ENCODE results near the gene CFAP46.
"Not testable (repeated sequence)": the region's sequence is repeated elsewhere in the genome, so short reads cannot be mapped to it uniquely, and the experiment has no call there.

Gene CFAP46

GRCh38 chr10:132975831-132976682 lies 33.7 kb upstream of the CFAP46 start:
- no peak for DNase-seq (ENCODE audit: low read depth in 1 of 2, low spot score in 1 of 2)
- no peak for TF ChIP-seq JUND (IDR thresholded peaks at IDR 0.05; ENCODE audit: low read depth)
- in situ Hi-C loops (cut with HindIII; ENCODE audit: low pct_unique_long_range_greater_than_20kb, low sequenced_read_pairs), result no loop called here

DNA sequence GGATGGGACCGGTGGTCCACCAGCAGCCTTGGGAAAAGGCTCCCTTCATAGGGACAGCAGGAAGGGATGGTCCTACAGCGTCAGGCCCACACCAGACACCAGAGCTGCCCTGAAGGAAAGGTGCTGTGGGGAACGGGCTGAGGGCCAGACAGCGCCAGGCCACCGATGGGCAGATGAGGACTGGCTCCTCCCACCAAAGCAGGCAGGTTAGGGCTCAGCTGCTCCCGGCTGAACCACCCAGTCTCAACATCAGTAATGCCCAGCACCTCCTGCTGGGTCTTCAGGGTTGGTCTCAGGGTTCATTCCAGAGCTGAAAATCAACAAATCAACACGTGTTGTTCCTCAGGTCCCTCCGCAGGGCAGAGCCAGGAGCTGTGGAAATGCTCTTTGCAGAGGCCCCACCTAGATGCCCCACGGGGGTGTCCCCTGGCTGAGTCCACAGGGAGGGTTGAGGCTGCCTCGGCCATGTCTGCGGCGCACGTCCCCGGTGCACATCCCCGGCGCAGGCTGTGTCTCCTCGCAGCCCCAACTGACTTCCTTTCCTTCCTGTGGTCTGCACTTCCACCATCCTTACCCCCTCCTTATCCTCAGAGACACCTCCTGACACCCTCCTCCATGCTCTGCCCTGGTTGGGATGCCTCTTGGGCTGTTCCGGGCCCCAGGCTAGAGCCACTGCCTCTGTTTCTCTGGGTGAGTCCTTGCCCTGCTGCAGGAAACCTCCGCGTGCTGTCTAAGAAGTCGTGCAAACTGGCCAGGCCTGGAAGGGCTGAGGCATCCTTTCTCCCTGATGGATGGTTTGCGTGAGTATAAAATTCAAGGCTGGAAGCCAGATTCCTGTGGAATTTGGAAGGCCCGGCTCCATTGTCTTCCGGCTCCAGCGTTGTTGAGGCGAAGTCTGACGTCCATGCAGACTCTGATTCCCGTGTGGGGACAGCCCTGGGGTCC lies 32.8 kb upstream of the CFAP46 start:
- in situ Hi-C loops (cut with HindIII; ENCODE audit: low pct_unique_long_range_greater_than_20kb, low sequenced_read_pairs), result no loop called here
- DNase-seq (ENCODE audit: low read depth in 1 of 2, low spot score in 1 of 2), result no peak
- TF ChIP-seq JUND (IDR thresholded peaks at IDR 0.05; ENCODE audit: low read depth), result no peak

DNA sequence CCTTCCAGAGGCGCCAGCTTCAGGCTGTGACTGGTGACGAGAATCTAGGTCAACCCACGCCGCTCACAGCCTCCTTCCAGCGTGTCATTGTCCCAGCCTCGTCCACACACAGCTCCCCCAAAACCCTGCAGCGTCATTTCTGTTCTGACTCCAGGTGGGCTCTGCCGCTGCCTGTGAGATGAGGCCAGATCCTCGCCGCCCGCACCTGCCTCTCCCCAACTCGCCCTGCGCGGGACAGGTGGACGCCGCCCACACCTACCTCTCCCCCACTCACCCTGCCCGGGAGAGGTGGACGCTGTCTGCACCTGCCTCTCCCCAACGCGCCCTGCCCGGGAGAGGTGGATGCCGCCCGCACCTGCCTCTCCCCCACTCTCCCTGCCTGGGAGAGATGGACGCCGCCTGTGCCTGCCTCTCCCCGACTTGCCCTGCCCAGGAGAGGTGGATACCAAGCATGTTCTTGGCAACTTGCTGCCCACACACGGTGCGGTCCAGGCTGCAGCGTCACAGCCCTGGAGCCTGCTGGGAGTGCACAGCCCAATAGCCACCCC lies 32.0 kb upstream of the CFAP46 start:
- in situ Hi-C loops (cut with HindIII; ENCODE audit: low pct_unique_long_range_greater_than_20kb, low sequenced_read_pairs), result no loop called here
- DNase-seq (ENCODE audit: low read depth in 1 of 2, low spot score in 1 of 2), result no peak
- no peak for TF ChIP-seq JUND (IDR thresholded peaks at IDR 0.05; ENCODE audit: low read depth)

- TF ChIP-seq JUND (IDR thresholded peaks at IDR 0.05; ENCODE audit: low read depth), result no peak
- no peak for DNase-seq (ENCODE audit: low read depth in 1 of 2, low spot score in 1 of 2)
- in situ Hi-C loops (cut with HindIII; ENCODE audit: low pct_unique_long_range_greater_than_20kb, low sequenced_read_pairs), result no loop called here
Measured at GRCh38 chr10:132973903-132974241, 31.5 kb upstream of the CFAP46 start.

DNA sequence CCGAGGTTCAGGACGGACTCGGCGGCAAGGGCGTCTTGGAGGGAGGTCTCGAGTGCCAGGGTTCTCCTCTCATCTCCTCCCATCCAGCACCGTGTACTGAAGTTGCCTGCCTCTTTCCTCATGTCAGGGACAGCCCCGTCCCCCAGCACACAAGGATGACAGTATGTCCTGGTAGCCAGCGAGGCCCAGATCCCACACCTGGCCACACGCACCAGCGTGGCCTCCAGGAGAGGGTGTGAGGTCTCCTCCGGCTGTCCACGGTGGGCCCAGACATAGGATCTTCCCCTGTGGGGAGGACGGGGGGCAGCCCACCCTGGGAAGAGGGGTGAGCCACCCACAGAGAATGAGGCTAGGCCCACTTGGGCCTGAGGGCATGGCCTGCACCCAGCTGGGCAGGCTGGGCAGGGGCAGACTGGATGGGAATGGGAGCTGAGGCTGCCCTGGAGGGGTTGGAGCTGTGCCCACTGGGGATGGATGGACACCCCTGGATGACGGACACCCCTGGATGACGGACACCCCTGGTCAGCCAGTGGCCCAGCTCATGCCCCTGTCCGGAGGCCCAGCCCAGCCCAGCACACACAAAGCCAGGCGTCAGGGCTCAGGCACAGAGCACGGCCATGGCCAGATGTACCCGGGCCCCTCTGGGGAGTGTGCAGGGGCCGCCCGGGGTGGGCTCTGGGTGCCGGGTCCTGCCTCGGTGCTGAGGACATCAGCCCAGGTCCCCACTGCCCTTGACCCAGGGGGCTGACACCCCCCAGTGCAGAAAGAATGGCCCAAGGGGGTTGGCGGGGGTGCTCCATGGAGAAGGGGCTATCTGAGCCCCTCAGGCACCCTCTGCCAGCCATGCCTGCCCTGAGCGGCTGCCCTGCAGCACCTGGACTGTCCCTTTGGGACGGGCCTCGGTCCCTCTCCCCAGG lies 30.9 kb upstream of the CFAP46 start:
- in situ Hi-C loops (cut with HindIII; ENCODE audit: low pct_unique_long_range_greater_than_20kb, low sequenced_read_pairs), result no loop called here
- TF ChIP-seq JUND (IDR thresholded peaks at IDR 0.05; ENCODE audit: low read depth), result no peak
- no peak for DNase-seq (ENCODE audit: low read depth in 1 of 2, low spot score in 1 of 2)

DNA sequence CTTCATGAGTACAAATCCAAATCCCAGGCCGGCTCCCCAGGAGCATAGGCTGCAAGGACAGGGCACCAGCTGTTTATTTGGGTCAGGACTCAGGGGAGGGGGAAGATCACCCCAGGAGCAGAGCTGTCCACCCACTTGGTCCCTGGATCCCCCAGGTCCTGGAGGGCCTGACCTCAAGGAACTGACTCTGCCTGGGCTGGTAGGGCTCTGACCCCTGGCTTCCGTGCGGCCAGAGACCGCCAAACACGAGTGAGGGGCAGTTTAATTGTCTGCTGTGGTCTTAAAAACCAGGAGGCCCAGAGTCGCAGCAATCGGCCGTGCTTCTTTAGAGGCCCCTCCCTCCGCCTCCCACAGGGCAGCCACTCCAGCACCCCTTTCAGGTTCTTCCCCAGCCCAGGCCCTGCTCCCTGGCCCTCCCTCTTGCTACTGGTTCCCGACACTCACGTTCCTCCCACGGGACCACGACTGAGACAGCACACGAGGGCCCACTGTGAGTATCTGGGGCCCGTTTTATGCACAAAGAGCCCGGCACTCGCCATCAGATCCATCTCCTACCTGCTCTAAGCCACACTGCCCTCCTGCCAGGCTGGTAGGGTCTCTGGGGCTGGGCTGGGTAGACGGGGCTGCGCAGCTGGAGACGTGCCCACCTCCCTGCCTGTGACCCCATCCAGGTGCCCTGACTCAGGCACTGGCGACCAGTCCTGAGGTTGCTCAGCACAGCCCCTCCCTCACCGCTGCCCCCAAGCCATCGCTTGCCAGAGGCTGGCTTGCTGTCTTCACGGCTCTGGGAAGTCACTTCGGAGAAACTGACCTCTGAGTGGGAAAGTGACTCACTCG lies 30.0 kb upstream of the CFAP46 start:
- no peak for DNase-seq (ENCODE audit: low read depth in 1 of 2, low spot score in 1 of 2)
- TF ChIP-seq JUND (IDR thresholded peaks at IDR 0.05; ENCODE audit: low read depth), result no peak
- in situ Hi-C loops (cut with HindIII; ENCODE audit: low pct_unique_long_range_greater_than_20kb, low sequenced_read_pairs), result no loop called here

GRCh38 chr10:132971448-132972148 lies 29.2 kb upstream of the CFAP46 start:
- in situ Hi-C loops (cut with HindIII; ENCODE audit: low pct_unique_long_range_greater_than_20kb, low sequenced_read_pairs), result no loop called here
- DNase-seq (ENCODE audit: low read depth in 1 of 2, low spot score in 1 of 2), result no peak
- no peak for TF ChIP-seq JUND (IDR thresholded peaks at IDR 0.05; ENCODE audit: low read depth)

- no peak for DNase-seq (ENCODE audit: low read depth in 1 of 2, low spot score in 1 of 2)
- no peak for TF ChIP-seq JUND (IDR thresholded peaks at IDR 0.05; ENCODE audit: low read depth)
- in situ Hi-C loops (cut with HindIII; ENCODE audit: low pct_unique_long_range_greater_than_20kb, low sequenced_read_pairs), result no loop called here
Measured at GRCh38 chr10:132970641-132971438, 28.5 kb upstream of the CFAP46 start.

GRCh38 chr10:132967540-132967939 lies 25.2 kb upstream of the CFAP46 start:
- in situ Hi-C loops (cut with HindIII; ENCODE audit: low pct_unique_long_range_greater_than_20kb, low sequenced_read_pairs), result no loop called here
- TF ChIP-seq JUND (IDR thresholded peaks at IDR 0.05; ENCODE audit: low read depth), result no peak
- DNase-seq (ENCODE audit: low read depth in 1 of 2, low spot score in 1 of 2), result peak in 1 of 2 experiments; percentile 12

DNA sequence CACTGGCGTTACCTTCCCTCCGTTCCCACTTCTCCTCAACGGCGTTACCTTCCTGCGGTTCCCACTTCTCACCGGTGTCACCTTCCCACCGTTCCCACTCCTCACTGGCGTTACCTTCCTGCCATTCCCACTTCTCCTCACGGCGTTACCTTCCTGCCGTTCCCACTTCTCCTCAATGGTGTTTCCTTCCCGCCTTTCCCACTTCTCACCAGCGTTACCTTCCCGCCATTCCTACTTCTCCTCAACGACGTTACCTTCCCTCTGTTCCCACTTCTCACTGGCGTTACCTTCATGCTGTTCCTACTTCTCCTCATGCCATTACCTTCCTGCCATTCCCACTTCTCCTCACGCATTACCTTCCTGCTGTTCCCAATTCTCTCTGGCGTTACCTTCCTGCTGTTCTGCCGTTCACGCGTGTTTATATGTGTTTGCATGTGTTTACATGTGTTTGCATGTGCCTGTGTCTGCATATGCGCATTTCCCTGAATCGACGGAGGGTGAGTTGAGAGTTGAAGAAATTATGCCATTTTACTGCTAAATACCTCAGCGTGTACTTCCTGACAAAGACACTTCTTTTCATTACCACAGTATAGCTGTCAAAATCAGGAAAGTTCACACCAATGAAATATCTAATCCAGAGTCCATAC lies 23.2 kb upstream of the CFAP46 start:
- no peak for TF ChIP-seq JUND (IDR thresholded peaks at IDR 0.05; ENCODE audit: low read depth)
- no peak for DNase-seq (ENCODE audit: low read depth in 1 of 2, low spot score in 1 of 2)
- in situ Hi-C loops (cut with HindIII; ENCODE audit: low pct_unique_long_range_greater_than_20kb, low sequenced_read_pairs), result no loop called here

DNA sequence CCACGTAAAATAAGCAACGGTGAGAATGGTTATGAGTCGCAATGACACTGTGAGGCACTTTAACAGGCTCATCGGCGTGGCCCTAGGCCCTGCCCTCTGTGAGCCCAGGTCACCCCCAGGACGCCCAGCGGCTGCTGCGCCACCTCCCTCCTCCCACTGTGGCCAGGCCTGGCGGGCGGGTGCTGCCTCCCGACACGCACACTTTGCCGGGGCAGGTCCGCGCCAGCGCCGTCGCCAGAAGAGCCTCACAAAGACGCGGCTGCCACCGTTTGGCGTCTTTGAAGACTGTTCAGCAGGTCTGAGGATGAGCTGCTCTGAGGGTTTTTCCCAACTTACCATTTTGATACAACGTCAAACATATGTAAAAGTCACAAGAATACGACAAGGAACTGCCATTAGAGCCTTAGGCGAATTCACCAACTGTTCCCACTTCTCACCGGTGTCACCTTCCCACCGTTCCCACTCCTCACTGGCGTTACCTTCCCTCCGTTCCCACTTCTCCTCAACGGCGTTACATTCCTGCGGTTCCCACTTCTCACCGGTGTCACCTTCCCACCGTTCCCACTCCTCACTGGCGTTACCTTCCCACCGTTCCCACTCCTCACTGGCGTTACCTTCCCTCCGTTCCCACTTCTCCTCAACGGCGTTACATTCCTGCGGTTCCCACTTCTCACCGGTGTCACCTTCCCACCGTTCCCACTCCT lies 22.5 kb upstream of the CFAP46 start:
- DNase-seq (ENCODE audit: low read depth in 1 of 2, low spot score in 1 of 2); in situ Hi-C loops (cut with HindIII; ENCODE audit: low pct_unique_long_range_greater_than_20kb, low sequenced_read_pairs): not testable (repeated sequence)

Measured in T47D (cell line).